OCI-LY7 (cell line): ENCODE measurements around the gene SLC13A1. TPM values are rescaled to one million over a fixed set of nuclear protein-coding genes. Genes with fewer than 3 reads are reported as not detected.
A peak's percentile ranks its signal among the peaks of the same experiment; 100 is the strongest.

Experiments
- BruUV-seq: library from RNA; stranded (reverse); fragments of 400-500 nt; replicated peaks from 2 replicates; lab custom pipeline; 2021; lab: Mats Ljungman, UMichigan
- CTCF ChIA-PET: fragments of 300-600 bp; sonication (Branson Sonifier 250); formaldehyde crosslinking; loops from one replicate; lab custom pipeline; 2022; ENCODE audit warnings: antibody characterized with exemption; ENCODE audit not compliant: unreplicated experiment; lab: Charles Lee
- POLR2A ChIA-PET: fragments of 300-600 bp; sonication (Branson Sonifier 250); formaldehyde crosslinking; loops from one replicate; lab custom pipeline; 2022; ENCODE audit warnings: antibody characterized with exemption; lab: Charles Lee
- DNase-seq: peaks from one replicate; pipeline ENCODE4 v3.0.0-alpha.2; 2015; ENCODE audit warnings: low spot score
- H2AFZ ChIP-seq: fragments of 200-600 bp; sonication (generic), shearing (Covaris generic); 2 replicates; pipeline ENCODE4 v1.6.1; 2014; ENCODE audit warnings: mild to moderate bottlenecking, antibody characterized with exemption, low read length, moderate library complexity
- H3K27ac ChIP-seq: fragments of 200-600 bp; sonication (generic); 2 replicates; pipeline ENCODE4 v1.5.1; 2014; ENCODE audit warnings: mixed run types, low read depth, mild to moderate bottlenecking, moderate library complexity, low read length, inconsistent platforms; ENCODE audit not compliant: poor library complexity, severe bottlenecking
- H3K36me3 ChIP-seq: fragments of 200-600 bp; sonication (generic); 2 replicates; pipeline ENCODE4 v1.6.1; 2014; ENCODE audit warnings: mild to moderate bottlenecking, antibody characterized with exemption, low read length, moderate library complexity, mixed read lengths; ENCODE audit not compliant: insufficient read depth
- H3K4me1 ChIP-seq: fragments of 200-600 bp; sonication (generic); 2 replicates; pipeline ENCODE4 v1.5.1; 2014; ENCODE audit warnings: mild to moderate bottlenecking, low read length; ENCODE audit not compliant: insufficient read depth, poor library complexity, severe bottlenecking
- H3K4me2 ChIP-seq: fragments of 200-600 bp; sonication (generic); 2 replicates; pipeline ENCODE4 v1.6.1; 2014; ENCODE audit warnings: mild to moderate bottlenecking, low read length
- H3K4me3 ChIP-seq: fragments of 200-600 bp; sonication (generic); 2 replicates; pipeline ENCODE4 v1.5.1; 2014; ENCODE audit warnings: mild to moderate bottlenecking, low read depth, low read length; ENCODE audit not compliant: poor library complexity, severe bottlenecking
- H3K79me2 ChIP-seq: fragments of 200-600 bp; sonication (generic); 2 replicates; pipeline ENCODE4 v1.6.1; 2016; ENCODE audit warnings: low read depth, mild to moderate bottlenecking, low read length, moderate library complexity, mixed read lengths; ENCODE audit not compliant: insufficient read depth
- H3K9me2 ChIP-seq: fragments of 200-600 bp; sonication (generic); 2 replicates; pipeline ENCODE4 v1.6.1; 2016; ENCODE audit warnings: mild to moderate bottlenecking, low read length, mixed read lengths; ENCODE audit not compliant: insufficient read depth
- H3K9me3 ChIP-seq: fragments of 200-600 bp; sonication (generic); 2 replicates; pipeline ENCODE4 v1.6.1; 2014; ENCODE audit warnings: mild to moderate bottlenecking, mixed run types, low read length, mixed read lengths
- H4K20me1 ChIP-seq: fragments of 200-600 bp; sonication (generic); 2 replicates; pipeline ENCODE4 v1.6.1; 2014; ENCODE audit warnings: mild to moderate bottlenecking, antibody characterized with exemption, low read length, moderate library complexity, mixed read lengths; ENCODE audit not compliant: insufficient read depth
- EZH2phosphoT487 ChIP-seq: fragments of 200-600 bp; sonication (generic); IDR thresholded peaks from 2 replicates; pipeline ENCODE4 v1.6.1; 2018; ENCODE audit warnings: low read depth, borderline replicate concordance, mild to moderate bottlenecking, mixed run types, antibody characterized with exemption, low read length, moderate library complexity, mixed read lengths
- intact Hi-C: fragments of 100-400 bp; cut with micrococcal nuclease; formaldehyde crosslinking; loops from one replicate; pipeline ENCODE4 v1.10.0; 2022; ENCODE audit not compliant: unreplicated experiment
- total RNA-seq, 2 experiments: library from RNA; depleted of rRNA in 1 of 2; stranded (reverse); fragments of >200 nt in 1 of 2; shearing (Covaris generic) in 1 of 2; gene quantifications; 2 replicates each; pipeline ENCODE4 v1.2.3, GENCODE V29; 2014 to 2022
- TF ChIP-seq, protein P1 (sequence below): fragments of 200-600 bp; sonication (generic); conservative IDR thresholded peaks from 2 replicates; pipeline ENCODE4 v1.5.1; 2014; ENCODE audit warnings: mild to moderate bottlenecking, antibody characterized with exemption, low read length, moderate library complexity, mixed read lengths

SLC13A1 gene
- total RNA-seq, 2 experiments from 2014 or later: not detected

DNA sequence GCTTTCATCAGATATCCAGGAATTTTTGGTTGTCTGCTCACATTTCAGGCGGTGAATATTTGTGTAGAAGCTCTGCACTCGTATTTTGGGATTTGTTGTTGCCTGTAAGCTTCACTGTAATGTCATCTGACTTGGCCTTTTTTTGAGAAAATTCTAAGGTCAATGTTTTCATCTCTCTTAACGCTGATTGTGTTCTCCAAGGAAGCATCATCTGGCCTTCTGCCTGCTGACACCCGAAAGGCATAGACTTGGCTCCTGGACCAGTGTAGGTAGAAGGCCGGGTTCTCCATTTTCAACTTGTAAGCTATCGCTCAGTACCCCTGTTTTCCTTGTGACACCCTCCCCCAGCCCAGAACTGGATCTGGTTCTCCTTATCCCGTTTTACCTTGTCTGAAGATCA is 44.2 kb downstream of the SLC13A1 start:
- Histone ChIP-seq H3K4me2 (no peak overlapping the region), H3K4me1 (no peaks in the 10 kb centered on the region), H3K27ac (no peak overlapping the region), H4K20me1 (no peaks in the 10 kb centered on the region), H3K9me3 (no peaks in the 10 kb centered on the region), H3K4me3 (no peak overlapping the region), H3K36me3 (no peaks in the 10 kb centered on the region), H3K9me2 (no peaks in the 10 kb centered on the region), H3K79me2 (no peaks in the 10 kb centered on the region), H2AFZ (no peak overlapping the region)
- ChIA-PET CTCF (no interaction called here), POLR2A (no interaction called here)
- no peak for DNase-seq
- intact Hi-C loops: no loop called here
- BruUV-seq: no TSS peak
- TF ChIP-seq EZH2phosphoT487: no peak
- TF ChIP-seq, protein P1, sequence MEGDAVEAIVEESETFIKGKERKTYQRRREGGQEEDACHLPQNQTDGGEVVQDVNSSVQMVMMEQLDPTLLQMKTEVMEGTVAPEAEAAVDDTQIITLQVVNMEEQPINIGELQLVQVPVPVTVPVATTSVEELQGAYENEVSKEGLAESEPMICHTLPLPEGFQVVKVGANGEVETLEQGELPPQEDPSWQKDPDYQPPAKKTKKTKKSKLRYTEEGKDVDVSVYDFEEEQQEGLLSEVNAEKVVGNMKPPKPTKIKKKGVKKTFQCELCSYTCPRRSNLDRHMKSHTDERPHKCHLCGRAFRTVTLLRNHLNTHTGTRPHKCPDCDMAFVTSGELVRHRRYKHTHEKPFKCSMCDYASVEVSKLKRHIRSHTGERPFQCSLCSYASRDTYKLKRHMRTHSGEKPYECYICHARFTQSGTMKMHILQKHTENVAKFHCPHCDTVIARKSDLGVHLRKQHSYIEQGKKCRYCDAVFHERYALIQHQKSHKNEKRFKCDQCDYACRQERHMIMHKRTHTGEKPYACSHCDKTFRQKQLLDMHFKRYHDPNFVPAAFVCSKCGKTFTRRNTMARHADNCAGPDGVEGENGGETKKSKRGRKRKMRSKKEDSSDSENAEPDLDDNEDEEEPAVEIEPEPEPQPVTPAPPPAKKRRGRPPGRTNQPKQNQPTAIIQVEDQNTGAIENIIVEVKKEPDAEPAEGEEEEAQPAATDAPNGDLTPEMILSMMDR: no peak

DNA sequence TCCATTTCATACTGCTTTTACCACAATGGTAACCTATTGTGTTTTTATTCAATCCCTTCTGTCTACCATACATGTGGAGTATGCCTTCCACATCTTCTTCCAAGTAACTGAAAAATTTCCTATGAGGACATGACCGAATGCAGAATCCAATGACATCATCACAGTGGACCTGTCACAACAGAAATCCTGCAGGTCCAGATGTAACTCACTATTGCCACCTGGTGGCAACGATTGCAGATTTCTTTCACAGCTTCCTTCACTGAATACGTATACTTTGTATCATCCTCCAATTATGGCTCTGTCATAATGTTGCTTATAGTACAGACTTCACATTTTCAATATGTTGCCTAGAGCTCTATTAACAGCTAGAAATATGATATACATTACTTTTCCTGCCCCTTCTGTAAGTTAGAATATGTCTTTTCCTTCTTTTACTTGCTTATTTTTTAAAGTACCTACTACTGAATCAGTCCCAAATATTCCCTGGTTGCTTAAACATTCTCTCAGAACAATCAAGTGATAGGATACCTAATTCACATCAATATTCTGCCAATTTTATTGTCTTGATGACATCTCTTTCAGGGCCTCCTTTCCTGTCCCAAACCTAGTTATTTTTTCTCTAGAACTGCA is 45.4 kb downstream of the SLC13A1 start:
- no peaks in the 10 kb centered on the region for H4K20me1 ChIP-seq
- no peaks in the 10 kb centered on the region for H3K9me2 ChIP-seq
- H3K79me2 ChIP-seq: no peaks in the 10 kb centered on the region
- H3K4me1 ChIP-seq: no peaks in the 10 kb centered on the region
- no peak overlapping the region for H3K4me3 ChIP-seq
- CTCF ChIA-PET: no interaction called here
- POLR2A ChIA-PET: interaction anchor here (0.7 to 1.3 kb wide), 3 partner anchors 10 to 270 kb away, joined by 3 to 4 read pairs (median 3); no protein-coding TSS in a partner anchor
- intact Hi-C loops: no loop called here
- no peak overlapping the region for H2AFZ ChIP-seq
- peak; percentile 58 for DNase-seq
- BruUV-seq: no TSS peak
- H3K27ac ChIP-seq: no peak overlapping the region
- no peaks in the 10 kb centered on the region for H3K9me3 ChIP-seq
- H3K4me2 ChIP-seq: no peak overlapping the region
- TF ChIP-seq, protein P1: peak; percentile 87
- no peak for TF ChIP-seq EZH2phosphoT487
- no peaks in the 10 kb centered on the region for H3K36me3 ChIP-seq

DNA sequence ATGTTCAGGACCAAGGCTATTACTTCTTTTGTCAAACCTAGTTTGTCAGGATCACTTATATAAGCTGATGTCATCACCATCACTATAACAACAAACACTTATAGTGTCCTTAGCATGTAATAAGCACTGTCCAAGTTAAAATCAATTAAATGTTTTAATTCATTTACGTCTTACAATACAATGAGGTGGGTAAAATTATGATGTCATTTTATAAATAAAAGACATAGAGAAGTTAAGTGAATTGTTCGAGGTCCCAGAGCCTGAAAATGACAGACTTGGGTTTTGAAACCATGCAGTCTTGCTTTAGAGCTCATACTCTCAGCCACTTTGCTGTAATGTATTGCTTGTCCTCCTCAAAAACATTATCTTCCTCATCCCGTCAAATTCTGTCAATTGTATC is 48.3 kb downstream of the SLC13A1 start:
- ChIA-PET CTCF (no interaction called here), POLR2A (no interaction called here)
- BruUV-seq: no TSS peak
- no peaks in the 10 kb centered on the region for H3K9me2 ChIP-seq
- no peaks in the 10 kb centered on the region for H3K4me1 ChIP-seq
- no peaks in the 10 kb centered on the region for H3K79me2 ChIP-seq
- H2AFZ ChIP-seq: no peak overlapping the region
- H3K36me3 ChIP-seq: no peaks in the 10 kb centered on the region
- H4K20me1 ChIP-seq: no peaks in the 10 kb centered on the region
- H3K27ac ChIP-seq: no peak overlapping the region
- H3K4me2 ChIP-seq: no peak overlapping the region
- no peak for DNase-seq
- TF ChIP-seq, protein P1: no peak
- no peak for TF ChIP-seq EZH2phosphoT487
- H3K4me3 ChIP-seq: no peak overlapping the region
- no peaks in the 10 kb centered on the region for H3K9me3 ChIP-seq
- intact Hi-C loops: no loop called here
